Smooth muscle cell (in vitro differentiated cells): ENCODE results near the gene ZDBF2. TPM values are rescaled to one million over a fixed set of nuclear protein-coding genes. Genes with fewer than 3 reads are reported as not detected.

Experiments used
- DNase-seq: peaks from one replicate; lab custom pipeline; 2025; ENCODE audit not compliant: unreplicated experiment; lab: John Stamatoyannopoulos, UW
- H2AFZ ChIP-seq: fragments of 200-600 bp; sonication (generic); 2 replicates; pipeline ENCODE4 v1.6.0; 2016; ENCODE audit warnings: antibody characterized with exemption, low read depth, mild to moderate bottlenecking
- H3F3A ChIP-seq: fragments of 200-600 bp; sonication (generic); 2 replicates; pipeline ENCODE4 v1.6.0; 2017; ENCODE audit warnings: antibody characterized with exemption, low read depth
- H3K27ac ChIP-seq: fragments of 200-600 bp; sonication (generic); 2 replicates; pipeline ENCODE4 v1.5.1; 2016; ENCODE audit warnings: low read depth, mild to moderate bottlenecking
- H3K27me3 ChIP-seq: fragments of 200-600 bp; sonication (generic); 2 replicates; pipeline ENCODE4 v1.6.1; 2016; ENCODE audit warnings: low read depth, mild to moderate bottlenecking
- H3K36me3 ChIP-seq: fragments of 200-600 bp; sonication (generic); 2 replicates; pipeline ENCODE4 v1.5.1; 2016; ENCODE audit warnings: low read depth
- H3K4me1 ChIP-seq: fragments of 200-600 bp; sonication (generic); 2 replicates; pipeline ENCODE4 v1.5.1; 2016; ENCODE audit warnings: low read depth
- H3K4me2 ChIP-seq: fragments of 200-600 bp; sonication (generic); 2 replicates; pipeline ENCODE4 v1.6.0; 2016; ENCODE audit warnings: mild to moderate bottlenecking
- H3K4me3 ChIP-seq: fragments of 200-600 bp; sonication (generic); 2 replicates; pipeline ENCODE4 v1.5.1; 2016; ENCODE audit warnings: mild to moderate bottlenecking
- H3K79me2 ChIP-seq: fragments of 200-600 bp; sonication (generic); 2 replicates; pipeline ENCODE4 v1.6.0; 2016; ENCODE audit warnings: low read depth, mild to moderate bottlenecking
- H3K9ac ChIP-seq: fragments of 200-600 bp; sonication (generic); 2 replicates; pipeline ENCODE4 v1.6.0; 2016; ENCODE audit warnings: low read depth
- H3K9me3 ChIP-seq: fragments of 200-600 bp; sonication (generic); replicated peaks from 2 replicates; pipeline ENCODE4 v1.5.1; 2016; ENCODE audit warnings: low read depth
- H4K20me1 ChIP-seq: fragments of 200-600 bp; sonication (generic); 2 replicates; pipeline ENCODE4 v1.6.0; 2016; ENCODE audit warnings: low read depth
- CTCF ChIP-seq: fragments of 200-600 bp; sonication (generic); IDR thresholded peaks from 2 replicates; pipeline ENCODE4 v1.5.1; 2017; ENCODE audit warnings: borderline replicate concordance, mild to moderate bottlenecking, antibody characterized with exemption; ENCODE audit not compliant: insufficient read depth, poor library complexity, severe bottlenecking
- WGBS: methylation state at CpG from one replicate; pipeline ENCODE4 v1.1.7; 2016; ENCODE audit warnings: low lambda C conversion rate; 5-methylcytosine and 5-hydroxymethylcytosine counted together
- polyA plus RNA-seq: library from polyadenylated mRNA; unstranded; fragments of >200 nt; fragmentation: Nextera tagmentation; extraction: Ambion mirVana; gene quantifications from 2 replicates; pipeline ENCODE4 v1.2.1, GENCODE V29; 2016
- total RNA-seq: library from RNA; depleted of rRNA; stranded (reverse); fragments of >200 nt; gene quantifications from 2 replicates; pipeline ENCODE4 v1.2.3, GENCODE V29; 2014

Gene ZDBF2
- total and polyA plus RNA-seq, 2 experiments from 2014 or later, result 2.8 to 22.7 TPM

- no peak for TF ChIP-seq CTCF
- H3K9me3 ChIP-seq, result no peaks in the 10 kb centered on the region
- no peaks in the 10 kb centered on the region for H3K4me1 ChIP-seq
- H4K20me1 ChIP-seq, result no peaks in the 10 kb centered on the region
- H3K4me3 ChIP-seq, result no peak overlapping the region
- no peak overlapping the region for H2AFZ ChIP-seq
- H3K27ac ChIP-seq, result no peak overlapping the region
- no peak overlapping the region for H3K4me2 ChIP-seq
- no peaks in the 10 kb centered on the region for H3K36me3 ChIP-seq
- H3K79me2 ChIP-seq, result no peaks in the 10 kb centered on the region
- no peaks in the 10 kb centered on the region for H3F3A ChIP-seq
- no peaks in the 10 kb centered on the region for H3K27me3 ChIP-seq
- no peak for DNase-seq
- no peak overlapping the region for H3K9ac ChIP-seq
- 95% methylated on average over 1 of the region's 1 CpG for WGBS
Observed at GRCh38 chr2:206316141-206316540, 41.7 kb downstream of the ZDBF2 start.

- H3K4me2 ChIP-seq, result no peak overlapping the region
- H3K27me3 ChIP-seq, result no peaks in the 10 kb centered on the region
- H3F3A ChIP-seq, result no peaks in the 10 kb centered on the region
- no peak overlapping the region for H3K27ac ChIP-seq
- TF ChIP-seq CTCF, result no peak
- no peaks in the 10 kb centered on the region for H4K20me1 ChIP-seq
- no peaks in the 10 kb centered on the region for H3K36me3 ChIP-seq
- WGBS, result 96% methylated on average over 3 of the region's 3 CpGs
- DNase-seq, result no peak
- no peak overlapping the region for H3K9ac ChIP-seq
- H3K4me3 ChIP-seq, result no peak overlapping the region
- no peak overlapping the region for H2AFZ ChIP-seq
- H3K4me1 ChIP-seq, result no peaks in the 10 kb centered on the region
- H3K79me2 ChIP-seq, result no peaks in the 10 kb centered on the region
- H3K9me3 ChIP-seq, result no peaks in the 10 kb centered on the region
Observed at GRCh38 chr2:206323033-206323432, 48.6 kb downstream of the ZDBF2 start.

- DNase-seq, result no peak
- Histone ChIP-seq H4K20me1 (no peaks in the 10 kb centered on the region), H3K79me2 (no peaks in the 10 kb centered on the region), H3K9ac (no peak overlapping the region), H3K27me3 (no peaks in the 10 kb centered on the region), H3K36me3 (no peaks in the 10 kb centered on the region), H3F3A (no peaks in the 10 kb centered on the region), H3K4me1 (no peaks in the 10 kb centered on the region), H3K4me3 (no peak overlapping the region), H3K4me2 (no peak overlapping the region), H3K9me3 (no peaks in the 10 kb centered on the region), H3K27ac (no peak overlapping the region), H2AFZ (no peak overlapping the region)
- no peak for TF ChIP-seq CTCF
- 92% methylated on average over 4 of the region's 4 CpGs for WGBS
Observed at GRCh38 chr2:206323486-206323885, 49.0 kb downstream of the ZDBF2 start.

- WGBS, result 87% methylated on average over 6 of the region's 6 CpGs
- no peaks in the 10 kb centered on the region for H3K9me3 ChIP-seq
- H3F3A ChIP-seq, result no peaks in the 10 kb centered on the region
- no peak for DNase-seq
- TF ChIP-seq CTCF, result no peak
- H3K79me2 ChIP-seq, result no peaks in the 10 kb centered on the region
- no peaks in the 10 kb centered on the region for H3K36me3 ChIP-seq
- no peak overlapping the region for H2AFZ ChIP-seq
- H3K4me3 ChIP-seq, result no peak overlapping the region
- no peak overlapping the region for H3K4me2 ChIP-seq
- H4K20me1 ChIP-seq, result no peaks in the 10 kb centered on the region
- no peak overlapping the region for H3K9ac ChIP-seq
- no peak overlapping the region for H3K27ac ChIP-seq
- no peaks in the 10 kb centered on the region for H3K4me1 ChIP-seq
- no peaks in the 10 kb centered on the region for H3K27me3 ChIP-seq
Observed at GRCh38 chr2:206324869-206325268, 50.4 kb downstream of the ZDBF2 start.
